Measurements from ENCODE around the gene PPP1R1B. TPM values are rescaled to one million over a fixed set of nuclear protein-coding genes. Genes with fewer than 3 reads are reported as not detected.

Gene PPP1R1B
- total and polyA plus RNA-seq, 2 of the 4 experiments (the other 2 are of a cell fraction), result not detected

DNA sequence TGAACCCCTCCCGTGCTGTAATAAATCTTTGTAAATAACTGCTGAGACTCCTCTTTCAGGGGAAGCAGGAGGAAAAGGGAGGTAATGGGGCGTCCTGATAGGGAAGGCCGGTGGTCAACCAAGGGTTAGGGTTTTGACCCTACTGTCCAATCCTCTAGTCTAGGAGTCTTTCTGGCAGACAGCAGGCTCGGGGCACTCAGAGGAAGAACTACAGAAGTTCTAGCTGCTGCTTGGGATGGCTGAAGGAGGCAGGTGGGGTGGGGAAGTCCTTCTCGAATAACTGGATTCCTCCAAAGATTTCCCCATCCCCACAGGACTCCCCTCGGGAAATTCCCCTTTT lies 9.8 kb downstream of the PPP1R1B start:
- DNase-seq (no peak), ATAC-seq (ENCODE audit: low read depth) (peak; percentile 2; the same call in 1 of the 2 replicates)
- Histone ChIP-seq H3K79me1 (ENCODE audit: low read depth in 1 of 2, low read length in 2 of 2) (peaks cover 15 to 53% of the 10 kb centered on the region in 2 experiments), H2BK5ac (ENCODE audit: low read depth, low read length, poor library complexity, severe bottlenecking) (peak overlapping the region; percentile 69), H2AFZ (replicated peaks; ENCODE audit: low read length, poor library complexity) (peak overlapping the region; percentile 98), H3K27ac (ENCODE audit: insufficient read depth, low read length) (peak overlapping the region; percentile 75), H3K18ac (ENCODE audit: low read depth, low read length) (peak overlapping the region; percentile 50), H3K36me3 (ENCODE audit: control insufficient read depth, insufficient read depth, low read length) (no peaks in the 10 kb centered on the region), H4K5ac (ENCODE audit: low read depth, low read length) (peak overlapping the region; percentile 99), H3K9me1 (ENCODE audit: insufficient read depth, low read length) (peaks cover 25% of the 10 kb centered on the region), H2BK120ac (ENCODE audit: low read depth, low read length) (no peak overlapping the region), H3K4me1 (ENCODE audit: control insufficient read depth, insufficient read depth, low read length) (peaks cover 24% of the 10 kb centered on the region), H3K9me3 (ENCODE audit: control insufficient read depth, insufficient read depth, low read length) (no peaks in the 10 kb centered on the region), H2AK9ac (replicated peaks; ENCODE audit: low read depth, low read length, poor library complexity) (peak overlapping the region; percentile 96), H2BK20ac (ENCODE audit: low read depth, low read length) (no peak overlapping the region), H4K8ac (ENCODE audit: low read depth in 2 of 2, low read length in 2 of 2) (peak overlapping the region; percentile 91 to 100), H3K4me2 (ENCODE audit: low read depth, low read length) (peak overlapping the region; percentile 94), H3K27me3 (ENCODE audit: control insufficient read depth, insufficient read depth, low read length) (peaks cover 15% of the 10 kb centered on the region), H2BK15ac (ENCODE audit: low read depth, low read length) (no peak overlapping the region), H2AK5ac (ENCODE audit: low read depth, low read length) (peak overlapping the region; percentile 87; the same call in 1 of the 2 replicates), H3K14ac (replicated peaks; ENCODE audit: low read depth, low read length) (peak overlapping the region; percentile 94), H3K23ac (ENCODE audit: low read depth, low read length) (peak overlapping the region; percentile 63; the same call in 1 of the 2 replicates), H3K4me3 (ENCODE audit: insufficient read depth, low read depth, low read length) (peak overlapping the region; percentile 96), H3K56ac (ENCODE audit: extremely low read depth, insufficient read depth, low read length) (peak overlapping the region; percentile 61; the same call in 1 of the 2 replicates), H3K9ac (ENCODE audit: low read depth, low read length) (peak overlapping the region; percentile 89), H3K4ac (ENCODE audit: low read depth, low read length) (peak overlapping the region; percentile 93), H4K91ac (ENCODE audit: insufficient read depth, low read depth, low read length) (peak overlapping the region; percentile 83), H4K20me1 (ENCODE audit: insufficient read depth, low read length) (peaks cover 20% of the 10 kb centered on the region; the same call in 1 of the 2 replicates)
- 0% methylated on average over 1 of the region's 6 CpGs; no CpG with 5 or more reads in 1 of the 2 experiments for WGBS, 2 experiments (ENCODE audit: extremely low coverage in 2 of 2, insufficient read length in 1 of 2)
- in situ Hi-C loops (cut with MboI; ENCODE audit: low sequenced_read_pairs) (no loop called here), intact Hi-C loops (cut with micrococcal nuclease) (no loop called here), dilution Hi-C loops (cut with HindIII; ENCODE audit: low sequenced_read_pairs, unreplicated experiment) (no loop called here)
- no TSS peak for BruUV-seq (replicated peaks)
- CTCF ChIA-PET, result no interaction called here
- POLR2A ChIA-PET (ENCODE audit: unreplicated experiment), result no interaction called here
- TF ChIP-seq BHLHE40 (IDR thresholded peaks at IDR 0.05; ENCODE audit: low read depth, low read length), result no peak
- TF ChIP-seq MAZ (IDR thresholded peaks at IDR 0.05; ENCODE audit: borderline replicate concordance, low read depth, low read length), result no peak
- TF ChIP-seq MAFK (IDR thresholded peaks at IDR 0.05; ENCODE audit: low read depth, low read length), result no peak
- no peak for TF ChIP-seq RFX5 (IDR thresholded peaks at IDR 0.05; ENCODE audit: low read depth, low read length)
- TF ChIP-seq SMC3 (IDR thresholded peaks at IDR 0.05; ENCODE audit: low read depth, low read length), result no peak
- TF ChIP-seq, protein P1, sequence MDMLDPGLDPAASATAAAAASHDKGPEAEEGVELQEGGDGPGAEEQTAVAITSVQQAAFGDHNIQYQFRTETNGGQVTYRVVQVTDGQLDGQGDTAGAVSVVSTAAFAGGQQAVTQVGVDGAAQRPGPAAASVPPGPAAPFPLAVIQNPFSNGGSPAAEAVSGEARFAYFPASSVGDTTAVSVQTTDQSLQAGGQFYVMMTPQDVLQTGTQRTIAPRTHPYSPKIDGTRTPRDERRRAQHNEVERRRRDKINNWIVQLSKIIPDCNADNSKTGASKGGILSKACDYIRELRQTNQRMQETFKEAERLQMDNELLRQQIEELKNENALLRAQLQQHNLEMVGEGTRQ (IDR thresholded peaks at IDR 0.05; ENCODE audit: low read depth, low read length), result no peak
- no peak for TF ChIP-seq RCOR1 (IDR thresholded peaks at IDR 0.05; ENCODE audit: insufficient replicate concordance, low read length)
- TF ChIP-seq RAD21 (IDR thresholded peaks at IDR 0.05; ENCODE audit: low read length), result no peak
- TF ChIP-seq NFE2L2 (IDR thresholded peaks at IDR 0.05; ENCODE audit: low read depth, low read length), result no peak
- TF ChIP-seq CEBPB (IDR thresholded peaks at IDR 0.05; ENCODE audit: low read depth, low read length), result no peak
- no peak for TF ChIP-seq MXI1 (IDR thresholded peaks at IDR 0.05; ENCODE audit: borderline replicate concordance, low read depth, low read length)
- no peak for TF ChIP-seq FOS (IDR thresholded peaks at IDR 0.05; ENCODE audit: low read depth, low read length)
- TF ChIP-seq, protein P2, sequence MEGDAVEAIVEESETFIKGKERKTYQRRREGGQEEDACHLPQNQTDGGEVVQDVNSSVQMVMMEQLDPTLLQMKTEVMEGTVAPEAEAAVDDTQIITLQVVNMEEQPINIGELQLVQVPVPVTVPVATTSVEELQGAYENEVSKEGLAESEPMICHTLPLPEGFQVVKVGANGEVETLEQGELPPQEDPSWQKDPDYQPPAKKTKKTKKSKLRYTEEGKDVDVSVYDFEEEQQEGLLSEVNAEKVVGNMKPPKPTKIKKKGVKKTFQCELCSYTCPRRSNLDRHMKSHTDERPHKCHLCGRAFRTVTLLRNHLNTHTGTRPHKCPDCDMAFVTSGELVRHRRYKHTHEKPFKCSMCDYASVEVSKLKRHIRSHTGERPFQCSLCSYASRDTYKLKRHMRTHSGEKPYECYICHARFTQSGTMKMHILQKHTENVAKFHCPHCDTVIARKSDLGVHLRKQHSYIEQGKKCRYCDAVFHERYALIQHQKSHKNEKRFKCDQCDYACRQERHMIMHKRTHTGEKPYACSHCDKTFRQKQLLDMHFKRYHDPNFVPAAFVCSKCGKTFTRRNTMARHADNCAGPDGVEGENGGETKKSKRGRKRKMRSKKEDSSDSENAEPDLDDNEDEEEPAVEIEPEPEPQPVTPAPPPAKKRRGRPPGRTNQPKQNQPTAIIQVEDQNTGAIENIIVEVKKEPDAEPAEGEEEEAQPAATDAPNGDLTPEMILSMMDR (conservative IDR thresholded peaks at IDR 0.05; ENCODE audit: low read depth, low read length), result no peak
- TF ChIP-seq POLR2A (IDR thresholded peaks at IDR 0.05; ENCODE audit: low read depth, low read length), result no peak
- no peak for TF ChIP-seq CHD1 (IDR thresholded peaks at IDR 0.05; ENCODE audit: low read depth, low read length)
